Keratinocyte (primary cell): ENCODE results near the gene GGA2.

Experiments
- EZH2 ChIP-seq: IDR thresholded peaks from one replicate; pipeline ENCODE4 v1.6.1; 2012; ENCODE audit warnings: inconsistent platforms, mild to moderate bottlenecking, low read length, moderate library complexity
- TF ChIP-seq, protein P1 (sequence below), 3 experiments: IDR thresholded peaks in 1 of 3; conservative IDR thresholded peaks in 1 of 3; optimal IDR thresholded peaks in 1 of 3; 2 replicates in 2 of 3; 3 replicates in 1 of 3; pipeline versions ENCODE3 to v1.5.1; 2011; ENCODE audit warnings: low read length in 3 of 3, mild to moderate bottlenecking in 3 of 3, moderate library complexity in 2 of 3, control low read depth in 1 of 3, inconsistent platforms in 1 of 3; ENCODE audit not compliant: insufficient read depth in 2 of 3; ENCODE audit errors: extremely low read depth in 1 of 3

DNA sequence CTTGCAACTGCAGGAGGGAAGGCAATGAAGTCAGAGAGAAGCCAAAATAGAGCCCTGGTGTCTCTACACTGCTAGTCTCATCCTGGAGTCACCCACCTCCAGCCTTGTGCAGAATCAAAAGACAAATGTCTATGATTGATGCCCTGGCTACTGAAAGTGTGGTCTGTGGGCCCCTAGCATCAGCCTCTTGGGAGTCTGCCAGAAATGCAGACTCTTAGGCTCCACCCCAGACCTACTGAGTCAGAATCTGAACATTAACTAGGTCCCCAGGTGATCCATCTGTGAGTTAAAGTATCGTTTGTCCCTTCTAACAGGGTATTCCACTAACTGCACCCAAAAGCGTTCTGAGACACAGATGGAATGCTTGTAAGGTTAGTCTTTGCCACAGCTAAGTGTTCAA is 25.6 kb upstream of the GGA2 start:
- TF ChIP-seq, protein P1, sequence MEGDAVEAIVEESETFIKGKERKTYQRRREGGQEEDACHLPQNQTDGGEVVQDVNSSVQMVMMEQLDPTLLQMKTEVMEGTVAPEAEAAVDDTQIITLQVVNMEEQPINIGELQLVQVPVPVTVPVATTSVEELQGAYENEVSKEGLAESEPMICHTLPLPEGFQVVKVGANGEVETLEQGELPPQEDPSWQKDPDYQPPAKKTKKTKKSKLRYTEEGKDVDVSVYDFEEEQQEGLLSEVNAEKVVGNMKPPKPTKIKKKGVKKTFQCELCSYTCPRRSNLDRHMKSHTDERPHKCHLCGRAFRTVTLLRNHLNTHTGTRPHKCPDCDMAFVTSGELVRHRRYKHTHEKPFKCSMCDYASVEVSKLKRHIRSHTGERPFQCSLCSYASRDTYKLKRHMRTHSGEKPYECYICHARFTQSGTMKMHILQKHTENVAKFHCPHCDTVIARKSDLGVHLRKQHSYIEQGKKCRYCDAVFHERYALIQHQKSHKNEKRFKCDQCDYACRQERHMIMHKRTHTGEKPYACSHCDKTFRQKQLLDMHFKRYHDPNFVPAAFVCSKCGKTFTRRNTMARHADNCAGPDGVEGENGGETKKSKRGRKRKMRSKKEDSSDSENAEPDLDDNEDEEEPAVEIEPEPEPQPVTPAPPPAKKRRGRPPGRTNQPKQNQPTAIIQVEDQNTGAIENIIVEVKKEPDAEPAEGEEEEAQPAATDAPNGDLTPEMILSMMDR (optimal IDR thresholded peaks at IDR 0.05 in 1 of 3, IDR thresholded peaks at IDR 0.05 in 1 of 3, conservative IDR thresholded peaks at IDR 0.05 in 1 of 3; ENCODE audit: extremely low read depth in 1 of 3, insufficient read depth in 2 of 3, low read length in 3 of 3) = no peak
- no peak for TF ChIP-seq EZH2
